GM10248 (cell line): ENCODE measurements around the gene SMCO4.
"Not testable (repeated sequence)": the region's sequence is repeated elsewhere in the genome, so short reads cannot be mapped to it uniquely, and the experiment has no call there.

Experiments
- CTCF ChIA-PET: fragments of 300-600 bp; sonication (Branson Sonifier 250); formaldehyde crosslinking; extraction: SDS; loops from one replicate; lab custom pipeline; 2021; ENCODE audit warnings: antibody characterized with exemption; lab: Yijun Ruan, JAX
- POLR2A ChIA-PET: fragments of 350-650 bp; sonication (Branson Sonifier 250); formaldehyde crosslinking; extraction: SDS; loops from one replicate; lab custom pipeline; 2020; ENCODE audit warnings: antibody characterized with exemption; lab: Yijun Ruan, JAX
- DNase-seq: peaks from one replicate; pipeline ENCODE4 v3.0.0; 2012; ENCODE audit errors: extremely low spot score
- TF ChIP-seq, protein P1 (sequence below): IDR thresholded peaks from 2 replicates; pipeline ENCODE4 v1.5.1; 2012; ENCODE audit warnings: mild to moderate bottlenecking, low read depth; ENCODE audit errors: extremely low read depth, missing control alignments, control extremely low read depth

Gene SMCO4

DNA sequence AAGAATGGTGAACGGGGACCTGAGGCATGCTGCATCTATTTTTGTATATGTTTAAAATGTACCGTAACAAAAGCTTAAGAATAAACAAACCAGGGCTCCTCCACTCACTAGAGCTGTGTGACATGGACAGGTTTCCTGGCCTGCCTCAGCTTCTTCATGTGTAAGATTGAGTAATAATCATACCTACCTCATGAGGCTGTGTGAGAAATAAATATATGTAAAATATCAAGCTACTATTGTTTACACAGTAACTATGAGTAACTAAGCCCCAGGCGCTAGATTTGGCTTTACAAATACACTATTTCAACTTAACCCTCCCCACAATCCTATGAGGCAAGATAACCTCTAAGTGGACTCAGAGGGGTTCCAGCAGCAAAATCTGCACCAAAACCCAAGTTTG lies 66.4 kb downstream of the SMCO4 start:
- DNase-seq = no peak
- ChIA-PET CTCF (interaction anchor here (0.9 to 1.2 kb wide), 2 partner anchors 8 to 13 kb away, joined by 3 read pairs; no protein-coding TSS in a partner anchor), POLR2A (no interaction called here)
- TF ChIP-seq, protein P1, sequence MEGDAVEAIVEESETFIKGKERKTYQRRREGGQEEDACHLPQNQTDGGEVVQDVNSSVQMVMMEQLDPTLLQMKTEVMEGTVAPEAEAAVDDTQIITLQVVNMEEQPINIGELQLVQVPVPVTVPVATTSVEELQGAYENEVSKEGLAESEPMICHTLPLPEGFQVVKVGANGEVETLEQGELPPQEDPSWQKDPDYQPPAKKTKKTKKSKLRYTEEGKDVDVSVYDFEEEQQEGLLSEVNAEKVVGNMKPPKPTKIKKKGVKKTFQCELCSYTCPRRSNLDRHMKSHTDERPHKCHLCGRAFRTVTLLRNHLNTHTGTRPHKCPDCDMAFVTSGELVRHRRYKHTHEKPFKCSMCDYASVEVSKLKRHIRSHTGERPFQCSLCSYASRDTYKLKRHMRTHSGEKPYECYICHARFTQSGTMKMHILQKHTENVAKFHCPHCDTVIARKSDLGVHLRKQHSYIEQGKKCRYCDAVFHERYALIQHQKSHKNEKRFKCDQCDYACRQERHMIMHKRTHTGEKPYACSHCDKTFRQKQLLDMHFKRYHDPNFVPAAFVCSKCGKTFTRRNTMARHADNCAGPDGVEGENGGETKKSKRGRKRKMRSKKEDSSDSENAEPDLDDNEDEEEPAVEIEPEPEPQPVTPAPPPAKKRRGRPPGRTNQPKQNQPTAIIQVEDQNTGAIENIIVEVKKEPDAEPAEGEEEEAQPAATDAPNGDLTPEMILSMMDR = no peak

DNA sequence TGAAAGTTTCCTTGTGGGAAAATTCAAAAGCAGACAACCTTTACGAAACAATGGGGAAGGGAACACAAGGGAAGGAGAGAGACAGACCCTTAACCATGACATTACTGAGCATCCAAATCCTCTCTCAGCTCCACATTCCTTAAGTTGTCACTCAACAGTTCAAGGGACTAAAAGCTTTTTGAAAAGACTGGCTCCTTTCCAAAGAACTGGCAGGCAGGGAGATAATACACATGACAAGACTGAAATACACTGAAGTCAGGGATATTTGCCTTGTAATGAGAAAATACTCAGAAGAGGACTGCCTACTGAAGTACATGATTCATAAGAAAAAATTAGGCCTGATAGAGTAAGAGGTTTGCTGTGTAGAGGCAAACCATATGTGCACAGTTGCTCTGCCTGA lies 69.1 kb downstream of the SMCO4 start:
- no peak for DNase-seq
- POLR2A ChIA-PET = no interaction called here
- TF ChIP-seq, protein P1 = no peak
- CTCF ChIA-PET = interaction anchor here (1.0 to 1.9 kb wide), 2 partner anchors 9 to 11 kb away, joined by 3 to 5 read pairs; no protein-coding TSS in a partner anchor

DNA sequence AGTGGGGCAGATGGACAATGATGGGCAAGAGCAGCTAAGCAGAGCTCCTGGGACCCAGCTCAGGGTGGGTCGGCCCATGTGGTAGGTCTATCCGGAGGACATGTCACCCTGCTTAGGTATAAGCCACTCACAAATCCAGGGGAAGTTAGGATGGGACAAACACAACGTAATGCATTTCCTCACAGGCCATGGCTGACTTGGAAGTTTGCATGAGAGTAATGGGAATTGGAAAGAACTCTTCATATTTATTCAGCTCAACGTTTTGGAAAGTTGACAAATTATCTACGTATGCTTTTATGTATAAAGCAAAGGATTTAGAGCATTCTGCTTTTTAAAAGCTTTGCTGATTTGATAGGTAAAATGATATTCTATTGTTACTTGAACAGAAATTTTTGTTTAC lies 74.9 kb downstream of the SMCO4 start:
- TF ChIP-seq, protein P1 = no peak
- no peak for DNase-seq
- ChIA-PET POLR2A (no interaction called here), CTCF (interaction anchor here (1.4 to 1.5 kb wide), 2 partner anchors 247 to 361 kb away, joined by 3 to 4 read pairs; no protein-coding TSS in a partner anchor)

DNA sequence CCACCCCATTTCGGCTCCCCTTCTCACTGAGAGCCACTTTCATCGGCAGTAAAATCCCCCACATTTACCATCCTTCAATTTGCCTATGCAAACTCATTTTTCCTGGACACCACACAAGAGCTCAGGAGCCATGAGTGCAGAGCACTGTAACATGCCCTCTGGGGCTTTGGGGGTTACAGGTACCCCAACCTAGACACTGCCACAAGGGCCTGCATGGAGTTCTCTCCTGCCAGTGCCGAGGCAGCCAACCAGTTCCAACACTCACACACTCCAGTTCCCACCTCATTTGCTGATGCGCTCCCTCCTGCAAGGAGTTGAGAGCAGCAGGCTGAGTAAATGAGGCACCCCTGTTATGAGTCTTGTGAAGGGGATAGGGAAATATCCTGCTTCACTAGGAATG lies 76.1 kb downstream of the SMCO4 start:
- DNase-seq = no peak
- POLR2A ChIA-PET = no interaction called here

DNA sequence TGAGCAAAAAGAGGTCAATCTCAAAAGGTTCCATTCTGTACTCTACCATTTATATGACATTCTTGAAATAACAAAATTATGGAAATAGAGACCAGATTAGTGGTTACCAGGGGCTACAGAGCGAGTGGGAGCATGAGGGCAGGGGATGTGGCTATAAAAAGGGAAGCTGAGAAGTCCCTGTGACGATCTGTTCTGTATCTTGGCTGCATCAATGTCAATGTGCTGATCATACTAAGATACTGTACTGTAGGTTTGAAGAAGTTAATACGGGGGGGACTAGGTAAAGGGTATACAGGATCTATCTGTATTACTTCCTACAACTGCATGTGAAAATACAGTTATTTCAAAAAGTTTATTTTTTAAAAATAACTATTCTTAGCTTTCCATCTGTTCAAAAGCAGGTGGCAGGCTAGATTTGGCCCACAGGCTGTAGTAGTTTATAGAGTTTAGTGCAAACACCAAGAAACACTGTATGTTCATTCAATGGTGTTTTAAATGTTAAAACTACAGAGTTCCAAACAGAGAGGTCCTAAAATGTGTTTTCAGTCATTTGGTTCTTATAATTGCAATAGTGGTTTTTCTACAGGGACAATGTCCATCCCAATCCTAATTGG lies 78.2 kb downstream of the SMCO4 start:
- ChIA-PET POLR2A (no interaction called here), CTCF (interaction anchor here (1.4 kb wide), 1 partner anchor 9 kb away, joined by 3 read pairs; no protein-coding TSS in a partner anchor)
- no peak for DNase-seq

More for the DNA sequence above, 76.1 kb downstream of the SMCO4 start:
- TF ChIP-seq, protein P1 = no peak
- CTCF ChIA-PET = interaction anchor here (0.8 to 1.7 kb wide), 3 partner anchors 9 to 233 kb away, joined by 3 to 4 read pairs (median 3); no protein-coding TSS in a partner anchor

DNA sequence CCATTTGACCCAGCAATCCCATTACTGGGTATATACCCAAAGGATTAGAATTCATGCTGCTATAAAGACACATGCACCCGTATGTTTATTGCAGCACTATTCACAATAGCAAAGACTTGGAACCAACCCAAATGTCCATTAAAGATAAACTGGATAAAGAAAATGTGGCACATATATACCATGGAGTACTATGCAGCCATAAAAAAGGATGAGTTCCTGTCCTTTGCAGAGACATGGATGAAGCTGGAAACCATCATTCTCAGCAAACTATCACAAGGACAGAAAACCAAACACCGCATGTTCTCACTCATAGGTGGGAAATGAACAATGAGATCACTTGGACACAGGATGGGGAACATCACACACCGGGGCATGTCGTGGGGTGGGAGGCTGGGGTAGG lies 79.5 kb downstream of the SMCO4 start:
- POLR2A ChIA-PET, DNase-seq, CTCF ChIA-PET: not testable (repeated sequence)

More for the DNA sequence above, 78.2 kb downstream of the SMCO4 start:
- TF ChIP-seq, protein P1 = no peak

DNA sequence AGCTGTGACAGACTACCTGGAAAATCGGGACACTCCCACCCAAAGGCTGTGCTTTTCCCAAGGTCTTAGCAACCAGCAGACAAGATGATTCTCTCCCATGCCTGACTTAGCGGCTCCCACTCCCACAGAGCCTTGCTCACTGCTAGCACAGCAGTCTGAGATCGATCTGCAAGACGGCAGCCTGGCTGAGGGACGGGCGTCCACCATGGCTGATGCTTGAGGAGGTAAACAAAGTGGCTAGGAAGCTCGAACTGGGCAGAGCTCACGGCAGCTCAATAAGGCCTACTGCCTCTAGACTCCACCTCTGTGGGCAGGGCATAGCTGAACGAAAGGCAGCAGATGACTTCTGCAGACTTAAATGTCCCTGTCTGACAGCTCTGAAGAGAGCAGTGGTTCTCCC lies 84.9 kb downstream of the SMCO4 start:
- ChIA-PET POLR2A (no interaction called here), CTCF (interaction anchor here (0.8 kb wide), 1 partner anchor 9 kb away, joined by 3 read pairs; no protein-coding TSS in a partner anchor)
- TF ChIP-seq, protein P1 = no peak
- no peak for DNase-seq
